ENCODE data around the gene HLTF. TPM values are rescaled to one million over a fixed set of nuclear protein-coding genes. Genes with fewer than 3 reads are reported as not detected.

The HLTF gene
- 10 to 100 TPM; 27.5 to 33.6 TPM for total RNA-seq

DNA sequence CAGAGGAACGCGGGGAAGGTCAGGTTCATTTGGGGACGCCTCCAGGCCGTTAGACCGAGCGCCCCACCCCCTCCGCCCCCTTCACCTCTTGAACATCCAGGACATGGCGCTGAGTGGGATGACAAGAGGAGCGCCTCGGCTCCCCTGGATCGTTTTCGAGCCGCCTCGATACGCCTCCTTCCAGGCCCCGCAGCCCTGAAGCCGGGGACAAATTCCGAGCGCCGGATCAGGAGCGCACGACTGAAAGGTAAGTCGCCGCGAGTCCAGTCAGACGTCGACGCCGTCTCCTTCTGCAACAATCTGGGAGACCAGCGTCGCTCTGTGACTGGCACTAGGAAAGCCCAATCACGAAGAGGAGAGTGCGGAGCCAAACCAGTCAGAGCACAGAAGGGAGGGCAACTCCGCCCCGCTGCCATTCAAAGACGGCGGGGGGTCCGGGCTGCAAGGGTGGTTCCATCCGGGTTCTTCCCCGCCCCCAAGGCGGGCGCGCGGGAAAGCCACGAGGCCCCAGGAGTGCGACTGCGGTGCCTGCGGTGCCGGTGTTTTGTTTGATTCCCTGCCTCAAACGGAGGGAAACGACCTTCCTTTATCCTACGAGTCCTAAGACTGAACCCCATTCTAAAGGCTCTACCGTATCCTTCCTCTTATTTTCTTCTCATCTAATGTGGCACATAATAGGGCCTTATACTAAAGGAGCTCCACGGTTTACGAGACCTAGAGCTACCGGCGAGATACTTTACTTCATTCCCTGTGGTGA lies at the start of gene HLTF:
TSS of gene HLTF (minus strand) at position 302 of the 757 bp plus-strand sequence. CDS start at position 105, 197 bp downstream.
- TF ChIP-seq, protein P1, sequence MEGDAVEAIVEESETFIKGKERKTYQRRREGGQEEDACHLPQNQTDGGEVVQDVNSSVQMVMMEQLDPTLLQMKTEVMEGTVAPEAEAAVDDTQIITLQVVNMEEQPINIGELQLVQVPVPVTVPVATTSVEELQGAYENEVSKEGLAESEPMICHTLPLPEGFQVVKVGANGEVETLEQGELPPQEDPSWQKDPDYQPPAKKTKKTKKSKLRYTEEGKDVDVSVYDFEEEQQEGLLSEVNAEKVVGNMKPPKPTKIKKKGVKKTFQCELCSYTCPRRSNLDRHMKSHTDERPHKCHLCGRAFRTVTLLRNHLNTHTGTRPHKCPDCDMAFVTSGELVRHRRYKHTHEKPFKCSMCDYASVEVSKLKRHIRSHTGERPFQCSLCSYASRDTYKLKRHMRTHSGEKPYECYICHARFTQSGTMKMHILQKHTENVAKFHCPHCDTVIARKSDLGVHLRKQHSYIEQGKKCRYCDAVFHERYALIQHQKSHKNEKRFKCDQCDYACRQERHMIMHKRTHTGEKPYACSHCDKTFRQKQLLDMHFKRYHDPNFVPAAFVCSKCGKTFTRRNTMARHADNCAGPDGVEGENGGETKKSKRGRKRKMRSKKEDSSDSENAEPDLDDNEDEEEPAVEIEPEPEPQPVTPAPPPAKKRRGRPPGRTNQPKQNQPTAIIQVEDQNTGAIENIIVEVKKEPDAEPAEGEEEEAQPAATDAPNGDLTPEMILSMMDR (IDR thresholded peaks at IDR 0.05), result no peak
- Histone ChIP-seq H3K36me3 (no peaks in the 10 kb centered on the region), H3K27me3 (replicated peaks; ENCODE audit: insufficient read depth) (no peaks in the 10 kb centered on the region), H3K4me3 (peak within 1 kb of the TSS; percentile 91), H3K9me3 (no peaks in the 10 kb centered on the region), H3K4me1 (ENCODE audit: control insufficient read depth in 1 of 2, low read depth in 2 of 2) (peaks cover 20 to 32% of the 10 kb centered on the region in 2 donors), H3K27ac (peak within 1 kb of the TSS; percentile 55 to 73)
- ATAC-seq (ENCODE audit: insufficient number of reproducible peaks, low FRiP score, low read depth) (peak; percentile 93), DNase-seq (ENCODE audit: low spot score) (peak; percentile 84)

GRCh38 chr3:149134575-149134974 lies 48.2 kb upstream of the HLTF start:
- H3K27me3 ChIP-seq (replicated peaks; ENCODE audit: insufficient read depth), result no peaks in the 10 kb centered on the region
- no peak overlapping the region for H3K27ac ChIP-seq
- no peak for ATAC-seq (ENCODE audit: insufficient number of reproducible peaks, low FRiP score, low read depth)
- H3K9me3 ChIP-seq, result no peaks in the 10 kb centered on the region
- TF ChIP-seq, protein P1 (IDR thresholded peaks at IDR 0.05), result no peak
- H3K4me1 ChIP-seq (ENCODE audit: control insufficient read depth in 1 of 2, low read depth in 2 of 2), result peaks cover 11 to 28% of the 10 kb centered on the region in 2 donors
- no peak overlapping the region for H3K4me3 ChIP-seq
- no peak for DNase-seq (ENCODE audit: low spot score)
- H3K36me3 ChIP-seq, result peaks cover 5% of the 10 kb centered on the region

- Histone ChIP-seq H3K27me3 (replicated peaks; ENCODE audit: insufficient read depth) (no peaks in the 10 kb centered on the region), H3K4me3 (peak overlapping the region; percentile 96), H3K36me3 (peaks cover 5% of the 10 kb centered on the region), H3K27ac (peak overlapping the region; percentile 40 to 92), H3K9me3 (no peaks in the 10 kb centered on the region), H3K4me1 (ENCODE audit: control insufficient read depth in 1 of 2, low read depth in 2 of 2) (peaks cover 11 to 32% of the 10 kb centered on the region in 2 donors)
- TF ChIP-seq, protein P1 (IDR thresholded peaks at IDR 0.05), result no peak
- DNase-seq (ENCODE audit: low spot score) (no peak), ATAC-seq (ENCODE audit: insufficient number of reproducible peaks, low FRiP score, low read depth) (no peak)
Measured at GRCh38 chr3:149131589-149131988, 45.3 kb upstream of the HLTF start.

- TF ChIP-seq, protein P1 (IDR thresholded peaks at IDR 0.05), result peak; percentile 4
- Histone ChIP-seq H3K4me3 (peak within 1 kb of the TSS; percentile 96), H3K9me3 (no peaks in the 10 kb centered on the region), H3K27me3 (replicated peaks; ENCODE audit: insufficient read depth) (no peaks in the 10 kb centered on the region), H3K4me1 (ENCODE audit: control insufficient read depth in 1 of 2, low read depth in 2 of 2) (peaks cover 11 to 32% of the 10 kb centered on the region in 2 donors), H3K36me3 (no peaks in the 10 kb centered on the region), H3K27ac (peak within 1 kb of the TSS; percentile 87 to 92)
- DNase-seq (ENCODE audit: low spot score) (peak; percentile 73), ATAC-seq (ENCODE audit: insufficient number of reproducible peaks, low FRiP score, low read depth) (peak; percentile 88)
Measured at GRCh38 chr3:149129326-149130205, 43.2 kb upstream of the HLTF start, which contains the start of gene HPS3. Gene HPS3 (plus strand): TSS chr3:149129638. CDS start chr3:149129724, 86 bp downstream.

DNA sequence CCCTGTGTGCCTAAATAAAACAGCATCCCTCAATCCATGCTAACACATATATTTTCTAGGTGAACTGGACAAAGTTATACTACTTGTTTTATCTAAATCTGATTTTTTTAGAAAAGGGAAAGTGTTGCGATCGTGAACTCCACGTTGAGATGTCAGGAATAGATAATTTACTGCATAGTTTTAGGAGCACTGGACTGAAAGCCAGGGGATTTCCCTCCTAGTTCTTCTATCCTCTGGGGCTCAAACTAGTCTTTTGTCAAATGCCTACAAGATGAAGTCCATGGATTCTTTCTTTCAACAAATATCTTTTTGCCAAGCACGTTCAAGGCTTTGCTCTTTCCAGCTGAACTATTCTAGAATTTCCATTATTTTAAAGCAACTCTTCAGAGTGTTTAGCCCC lies 42.5 kb upstream of the HLTF start:
- Histone ChIP-seq H3K4me1 (ENCODE audit: control insufficient read depth in 1 of 2, low read depth in 2 of 2) (peaks cover 11 to 32% of the 10 kb centered on the region in 2 donors), H3K9me3 (no peaks in the 10 kb centered on the region), H3K27ac (peak overlapping the region; percentile 87 to 92), H3K4me3 (peak overlapping the region; percentile 96), H3K27me3 (replicated peaks; ENCODE audit: insufficient read depth) (no peaks in the 10 kb centered on the region), H3K36me3 (no peaks in the 10 kb centered on the region)
- ATAC-seq (ENCODE audit: insufficient number of reproducible peaks, low FRiP score, low read depth) (no peak), DNase-seq (ENCODE audit: low spot score) (no peak)
- TF ChIP-seq, protein P1 (IDR thresholded peaks at IDR 0.05), result no peak

Data from thoracic aorta (tissue), 2 donors.